GM12878 (cell line): ENCODE measurements around the gene RDH12.

Experiments
- NRF1 ChIP-seq: conservative IDR thresholded peaks from 2 replicates; pipeline ENCODE4 v1.6.1; 2011; ENCODE audit warnings: mild to moderate bottlenecking, low read depth, low read length, improper control_type of control experiment
- POLR2A ChIP-seq: IDR thresholded peaks from 2 replicates; pipeline ENCODE4 v1.6.1; 2011; ENCODE audit warnings: low read depth, mild to moderate bottlenecking, low read length
- RELA ChIP-seq: fragments of 450-650 bp; IDR thresholded peaks from 2 replicates; pipeline ENCODE4 v1.8.0; 2014; ENCODE audit warnings: borderline replicate concordance; ENCODE audit not compliant: partially characterized antibody
- SUZ12 ChIP-seq: fragments of 200-600 bp; sonication (generic); IDR thresholded peaks from one replicate; pipeline ENCODE4 v1.6.1; 2018; ENCODE audit warnings: antibody characterized with exemption, mild to moderate bottlenecking; ENCODE audit not compliant: unreplicated experiment
- TF ChIP-seq, protein P1 (sequence below), 3 experiments: IDR thresholded peaks in 2 of 3; conservative IDR thresholded peaks in 1 of 3; 2 replicates each; pipeline ENCODE4 v1.5.1; 2011; ENCODE audit warnings: low read depth in 3 of 3, low read length in 3 of 3, mild to moderate bottlenecking in 3 of 3, control low read depth in 2 of 3, moderate library complexity in 2 of 3, inconsistent platforms in 1 of 3, mixed read lengths in 1 of 3; ENCODE audit not compliant: control insufficient read depth in 2 of 3, insufficient read depth in 1 of 3; ENCODE audit errors: extremely low read depth in 1 of 3
- TF ChIP-seq, protein P2 (sequence below): IDR thresholded peaks from 2 replicates; pipeline ENCODE4 v1.6.1; 2012; ENCODE audit warnings: mild to moderate bottlenecking, low read depth, low read length
- TF ChIP-seq, protein P3 (sequence below): IDR thresholded peaks from 2 replicates; pipeline ENCODE4 v1.6.1; 2011; ENCODE audit warnings: borderline replicate concordance, low read depth, mild to moderate bottlenecking, moderate library complexity, mixed read lengths, low read length; ENCODE audit not compliant: insufficient read depth; ENCODE audit errors: extremely low read length

DNA sequence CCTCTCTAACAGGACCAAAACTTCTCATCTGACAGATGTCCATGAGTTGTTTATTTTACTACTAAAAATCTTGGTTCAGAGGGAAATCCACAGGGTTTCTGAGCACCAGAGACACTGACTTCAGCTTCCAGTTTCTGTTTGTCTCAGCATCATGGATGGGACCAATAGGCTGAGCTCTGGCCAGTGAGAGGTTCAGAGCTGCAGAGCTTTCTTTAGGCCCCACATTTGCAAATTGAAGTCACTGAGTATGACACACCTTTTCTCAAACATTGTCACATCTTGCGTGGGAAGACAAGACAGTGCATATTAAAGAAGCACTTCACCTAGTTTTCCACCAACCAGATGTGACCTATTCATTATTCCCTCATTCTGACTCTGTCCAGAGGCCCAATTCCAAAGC lies 45.2 kb downstream of the RDH12 start:
- TF ChIP-seq RELA (no peak), SUZ12 (no peak), NRF1 (no peak), POLR2A (no peak)
- TF ChIP-seq, protein P1, sequence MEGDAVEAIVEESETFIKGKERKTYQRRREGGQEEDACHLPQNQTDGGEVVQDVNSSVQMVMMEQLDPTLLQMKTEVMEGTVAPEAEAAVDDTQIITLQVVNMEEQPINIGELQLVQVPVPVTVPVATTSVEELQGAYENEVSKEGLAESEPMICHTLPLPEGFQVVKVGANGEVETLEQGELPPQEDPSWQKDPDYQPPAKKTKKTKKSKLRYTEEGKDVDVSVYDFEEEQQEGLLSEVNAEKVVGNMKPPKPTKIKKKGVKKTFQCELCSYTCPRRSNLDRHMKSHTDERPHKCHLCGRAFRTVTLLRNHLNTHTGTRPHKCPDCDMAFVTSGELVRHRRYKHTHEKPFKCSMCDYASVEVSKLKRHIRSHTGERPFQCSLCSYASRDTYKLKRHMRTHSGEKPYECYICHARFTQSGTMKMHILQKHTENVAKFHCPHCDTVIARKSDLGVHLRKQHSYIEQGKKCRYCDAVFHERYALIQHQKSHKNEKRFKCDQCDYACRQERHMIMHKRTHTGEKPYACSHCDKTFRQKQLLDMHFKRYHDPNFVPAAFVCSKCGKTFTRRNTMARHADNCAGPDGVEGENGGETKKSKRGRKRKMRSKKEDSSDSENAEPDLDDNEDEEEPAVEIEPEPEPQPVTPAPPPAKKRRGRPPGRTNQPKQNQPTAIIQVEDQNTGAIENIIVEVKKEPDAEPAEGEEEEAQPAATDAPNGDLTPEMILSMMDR (IDR thresholded peaks at IDR 0.05 in 2 of 3, conservative IDR thresholded peaks at IDR 0.05 in 1 of 3; ENCODE audit: control insufficient read depth in 2 of 3, extremely low read depth in 1 of 3, insufficient read depth in 1 of 3, low read depth in 3 of 3, low read length in 3 of 3) = no peak
- TF ChIP-seq, protein P2, sequence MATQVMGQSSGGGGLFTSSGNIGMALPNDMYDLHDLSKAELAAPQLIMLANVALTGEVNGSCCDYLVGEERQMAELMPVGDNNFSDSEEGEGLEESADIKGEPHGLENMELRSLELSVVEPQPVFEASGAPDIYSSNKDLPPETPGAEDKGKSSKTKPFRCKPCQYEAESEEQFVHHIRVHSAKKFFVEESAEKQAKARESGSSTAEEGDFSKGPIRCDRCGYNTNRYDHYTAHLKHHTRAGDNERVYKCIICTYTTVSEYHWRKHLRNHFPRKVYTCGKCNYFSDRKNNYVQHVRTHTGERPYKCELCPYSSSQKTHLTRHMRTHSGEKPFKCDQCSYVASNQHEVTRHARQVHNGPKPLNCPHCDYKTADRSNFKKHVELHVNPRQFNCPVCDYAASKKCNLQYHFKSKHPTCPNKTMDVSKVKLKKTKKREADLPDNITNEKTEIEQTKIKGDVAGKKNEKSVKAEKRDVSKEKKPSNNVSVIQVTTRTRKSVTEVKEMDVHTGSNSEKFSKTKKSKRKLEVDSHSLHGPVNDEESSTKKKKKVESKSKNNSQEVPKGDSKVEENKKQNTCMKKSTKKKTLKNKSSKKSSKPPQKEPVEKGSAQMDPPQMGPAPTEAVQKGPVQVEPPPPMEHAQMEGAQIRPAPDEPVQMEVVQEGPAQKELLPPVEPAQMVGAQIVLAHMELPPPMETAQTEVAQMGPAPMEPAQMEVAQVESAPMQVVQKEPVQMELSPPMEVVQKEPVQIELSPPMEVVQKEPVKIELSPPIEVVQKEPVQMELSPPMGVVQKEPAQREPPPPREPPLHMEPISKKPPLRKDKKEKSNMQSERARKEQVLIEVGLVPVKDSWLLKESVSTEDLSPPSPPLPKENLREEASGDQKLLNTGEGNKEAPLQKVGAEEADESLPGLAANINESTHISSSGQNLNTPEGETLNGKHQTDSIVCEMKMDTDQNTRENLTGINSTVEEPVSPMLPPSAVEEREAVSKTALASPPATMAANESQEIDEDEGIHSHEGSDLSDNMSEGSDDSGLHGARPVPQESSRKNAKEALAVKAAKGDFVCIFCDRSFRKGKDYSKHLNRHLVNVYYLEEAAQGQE = no peak
- TF ChIP-seq, protein P3, sequence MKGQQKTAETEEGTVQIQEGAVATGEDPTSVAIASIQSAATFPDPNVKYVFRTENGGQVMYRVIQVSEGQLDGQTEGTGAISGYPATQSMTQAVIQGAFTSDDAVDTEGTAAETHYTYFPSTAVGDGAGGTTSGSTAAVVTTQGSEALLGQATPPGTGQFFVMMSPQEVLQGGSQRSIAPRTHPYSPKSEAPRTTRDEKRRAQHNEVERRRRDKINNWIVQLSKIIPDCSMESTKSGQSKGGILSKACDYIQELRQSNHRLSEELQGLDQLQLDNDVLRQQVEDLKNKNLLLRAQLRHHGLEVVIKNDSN = no peak
